Occipital lobe (tissue), 2 donors: Measurements from ENCODE around the gene CRYGC. TPM values are rescaled to one million over a fixed set of nuclear protein-coding genes. Genes with fewer than 3 reads are reported as not detected.
A peak's percentile ranks its signal among the peaks of the same experiment; 100 is the strongest.

ENCODE experiments used
- DNase-seq: peaks from one replicate; lab custom pipeline; 2025; lab: John Stamatoyannopoulos, UW
- total RNA-seq: library from RNA; depleted of rRNA; stranded (reverse); fragments of >200 nt; gene quantifications from one replicate; pipeline ENCODE4 v1.2.3, GENCODE V29; 2014

Gene CRYGC, protein sequence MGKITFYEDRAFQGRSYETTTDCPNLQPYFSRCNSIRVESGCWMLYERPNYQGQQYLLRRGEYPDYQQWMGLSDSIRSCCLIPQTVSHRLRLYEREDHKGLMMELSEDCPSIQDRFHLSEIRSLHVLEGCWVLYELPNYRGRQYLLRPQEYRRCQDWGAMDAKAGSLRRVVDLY
- total RNA-seq = not detected

DNA sequence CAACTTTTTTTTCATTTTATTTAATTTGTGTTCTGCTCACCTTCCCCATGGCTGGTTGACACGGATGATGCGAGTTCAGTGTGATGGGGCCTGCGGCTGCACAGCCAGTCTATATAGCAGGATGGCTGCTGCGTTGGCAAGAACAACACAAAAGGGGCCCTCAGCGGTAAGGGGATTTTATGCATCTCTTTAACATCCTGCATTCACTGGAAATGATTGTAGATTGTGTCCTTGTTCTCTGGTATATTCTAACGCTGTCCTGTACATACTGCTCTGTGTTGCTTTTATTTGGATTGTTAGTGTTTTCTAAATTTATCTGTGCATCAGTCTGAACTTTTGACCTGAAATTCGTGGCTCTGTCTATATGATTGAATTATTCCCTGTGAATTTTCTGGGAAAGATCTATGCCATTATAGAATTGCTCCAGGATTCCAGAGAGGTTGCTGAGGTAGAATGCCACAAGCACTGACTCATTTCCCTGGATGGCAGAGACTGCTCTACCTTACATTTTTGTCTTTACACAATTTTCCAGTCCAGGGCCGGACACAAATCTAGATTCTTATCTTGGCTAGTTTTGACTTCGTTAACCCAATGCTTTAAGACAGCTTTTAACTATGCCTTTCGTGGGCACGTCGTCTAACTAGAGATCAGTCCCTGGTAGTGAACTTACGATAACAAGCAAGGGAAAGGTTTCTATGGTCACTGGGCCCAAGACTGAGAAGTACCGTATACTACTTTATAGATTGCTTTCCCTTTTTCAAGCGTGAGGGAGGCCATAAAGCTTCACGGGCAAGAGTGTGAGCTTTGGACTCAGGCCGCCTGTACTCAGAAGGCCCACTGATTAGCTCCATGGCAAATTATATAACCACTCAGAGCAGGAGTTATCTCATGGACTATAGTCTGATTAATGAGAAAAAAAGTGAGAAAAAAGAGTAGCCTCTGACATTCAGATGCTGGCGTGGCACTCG is at the start of gene CRYGC:
Gene CRYGC (minus strand): TSS at position 85 of the 968 bp plus-strand sequence. CDS start 36 bp downstream, at position 49.
- DNase-seq = no peak

DNA sequence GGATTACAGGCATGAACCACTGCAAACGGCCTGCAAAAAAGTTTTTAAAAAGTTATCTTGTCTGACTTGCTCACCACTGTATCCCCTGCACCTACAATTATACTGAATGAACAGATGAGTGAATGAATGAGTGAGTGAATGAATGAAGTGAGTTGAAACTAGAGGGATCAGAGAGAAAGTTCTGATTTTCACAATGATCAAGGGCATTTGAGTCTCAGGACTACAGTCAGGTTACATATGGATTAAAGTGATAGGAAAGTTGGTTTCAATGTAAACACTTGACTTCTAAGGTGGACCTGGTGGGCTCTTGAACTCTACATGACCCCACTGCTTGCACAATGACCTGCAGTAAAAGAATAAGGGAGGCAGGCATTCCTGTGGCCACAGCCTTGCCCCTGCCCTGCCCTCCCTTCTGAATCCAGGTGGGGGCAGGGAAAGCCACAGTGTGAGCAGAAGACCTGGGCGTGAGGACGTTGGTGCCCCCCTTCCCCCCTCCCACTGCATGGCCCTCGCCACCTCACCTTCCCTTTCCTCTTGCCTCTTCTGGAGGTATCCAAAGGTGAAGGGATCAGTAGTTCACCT is 49.5 kb upstream of the CRYGC start:
- no peak for DNase-seq

- no peak for DNase-seq
These were observed 46.2 kb upstream of the CRYGC start for GRCh38 chr2:208175840-208176153.

GRCh38 chr2:208175069-208175839 is 45.6 kb upstream of the CRYGC start:
- peak; percentile 65 for DNase-seq

DNA sequence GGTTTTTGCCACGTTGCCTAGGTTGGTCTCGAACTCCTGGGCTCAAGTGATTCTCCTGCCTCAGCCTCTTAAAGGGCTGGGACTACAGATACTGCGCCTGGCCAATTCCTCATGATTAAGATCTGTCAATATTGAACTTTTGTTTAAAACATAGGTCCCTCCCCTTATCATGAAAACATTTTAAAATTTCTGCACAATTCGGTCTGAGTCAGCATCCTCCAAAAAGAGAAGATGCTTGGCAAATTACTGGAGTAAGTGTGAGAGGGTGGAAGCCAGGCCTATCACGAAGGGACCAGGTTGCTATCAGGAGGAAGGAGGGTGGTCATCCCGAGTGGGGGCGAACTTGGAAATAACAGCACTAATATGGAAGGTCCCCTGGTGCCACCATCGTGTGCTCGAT is 44.5 kb upstream of the CRYGC start:
- no peak for DNase-seq

- no peak for DNase-seq
These were observed 42.5 kb upstream of the CRYGC start for GRCh38 chr2:208172125-208172524.

DNA sequence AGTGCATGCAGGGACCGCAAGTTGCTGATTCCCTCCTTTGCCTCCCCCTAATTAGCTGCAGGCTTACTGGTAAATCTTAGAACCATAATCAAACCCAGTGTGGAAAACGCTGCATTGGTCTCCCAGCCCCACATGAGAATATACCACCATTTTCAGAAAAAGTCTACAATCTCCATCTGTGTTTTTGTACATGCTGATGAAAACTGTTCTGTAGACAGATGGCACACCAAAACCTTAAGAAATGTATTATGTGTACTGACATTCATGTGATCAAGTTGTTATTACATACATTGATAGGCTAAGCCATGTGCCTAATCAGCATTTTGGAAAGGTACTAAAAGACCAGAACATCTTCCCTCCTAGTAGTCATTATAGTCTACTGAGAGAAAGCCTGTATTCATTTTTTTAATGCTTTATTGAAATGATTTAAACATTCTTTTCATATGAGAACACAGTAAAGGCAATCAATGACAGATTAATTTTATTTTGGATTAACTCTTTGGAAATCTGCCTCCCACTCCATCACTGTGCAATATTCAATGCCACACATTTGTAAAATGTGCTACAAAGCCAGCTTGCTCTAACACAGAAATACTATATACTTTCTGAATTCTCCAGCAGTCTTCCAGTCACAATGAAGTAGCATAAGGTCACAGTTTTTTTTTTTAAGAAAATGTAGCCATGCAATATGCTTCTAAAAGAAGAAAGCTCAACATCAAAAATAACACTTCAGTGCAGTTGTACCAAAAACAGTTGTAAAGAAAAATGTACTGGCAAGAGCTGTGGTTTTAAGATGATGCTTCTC is 35.5 kb upstream of the CRYGC start:
- no peak for DNase-seq

- no peak for DNase-seq
These were observed 33.9 kb upstream of the CRYGC start, which contains the start of gene CRYGA for GRCh38 chr2:208163489-208163888. TSS of gene CRYGA (minus strand) at chr2:208163589. CDS start at chr2:208163556, 33 bp downstream.

- DNase-seq = no peak
These were observed 26.8 kb upstream of the CRYGC start for GRCh38 chr2:208156439-208156838.

GRCh38 chr2:208153156-208153555 is 23.5 kb upstream of the CRYGC start:
- no peak for DNase-seq

DNA sequence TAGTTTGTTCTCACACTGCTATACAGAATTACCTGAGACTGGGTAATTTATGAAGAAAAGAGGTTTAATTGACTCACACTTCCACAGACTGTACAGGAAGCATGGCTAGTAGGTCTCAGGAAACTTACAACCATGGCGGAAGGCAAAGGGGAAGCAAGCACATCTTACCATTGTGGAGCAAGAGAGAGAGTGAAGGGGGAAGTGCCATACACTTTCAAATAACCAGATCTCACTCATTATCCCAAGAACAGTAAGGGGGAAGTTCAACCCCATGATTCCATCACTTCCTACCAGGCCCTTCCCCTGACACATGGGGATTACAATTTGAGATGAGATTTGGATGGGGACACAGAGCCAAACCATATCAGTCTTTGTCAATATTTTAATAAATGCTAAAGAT is 21.3 kb upstream of the CRYGC start:
- no peak for DNase-seq

- no peak for DNase-seq
These were observed 20.5 kb upstream of the CRYGC start for GRCh38 chr2:208150094-208150493.

DNA sequence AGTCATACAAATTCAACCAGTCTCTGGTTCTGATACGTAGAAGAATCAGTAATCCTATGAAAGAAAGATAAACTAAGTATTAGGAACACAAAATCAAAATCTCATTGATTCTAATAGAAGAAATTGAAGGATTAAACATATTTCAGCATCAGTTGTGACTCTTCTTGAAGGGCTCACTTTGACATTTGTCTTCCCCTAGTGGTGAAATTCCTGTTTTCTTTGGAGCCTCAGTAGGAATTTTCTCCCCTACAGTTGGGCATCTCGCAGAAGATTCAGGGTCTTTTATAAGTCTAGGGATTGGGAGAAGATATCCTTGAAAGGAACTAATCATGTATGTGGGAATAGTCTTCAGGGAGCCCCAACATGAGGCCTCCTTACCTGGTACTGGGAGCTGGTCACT is 19.2 kb upstream of the CRYGC start:
- no peak for DNase-seq

- no peak for DNase-seq
These were observed 18.1 kb upstream of the CRYGC start for GRCh38 chr2:208147759-208148158.

GRCh38 chr2:208147008-208147407 is 17.4 kb upstream of the CRYGC start:
- no peak for DNase-seq

DNA sequence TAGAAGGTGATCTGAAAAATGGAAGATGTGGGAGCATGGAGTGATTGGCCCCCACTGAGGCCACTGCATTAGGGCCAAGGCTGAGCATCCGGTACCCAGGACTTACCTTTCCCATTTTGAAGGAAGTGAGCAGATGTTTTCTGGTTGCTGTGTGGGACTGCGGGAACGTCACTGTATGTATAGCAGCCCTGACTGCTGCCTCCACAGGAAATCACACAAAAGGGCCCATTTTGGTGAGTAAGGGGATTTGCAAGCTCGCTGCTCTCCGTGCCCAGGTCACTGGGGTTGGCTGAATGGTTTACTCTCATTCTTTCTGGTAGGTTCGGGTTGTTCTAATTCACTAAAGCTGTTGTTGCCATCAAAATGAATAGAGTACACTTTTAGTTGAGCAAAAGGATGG is 16.4 kb upstream of the CRYGC start, which contains the start of gene CRYGB:
Gene CRYGB (minus strand): TSS at position 153 of the 400 bp plus-strand sequence. CDS start 38 bp downstream, at position 115.
- DNase-seq = no peak

DNA sequence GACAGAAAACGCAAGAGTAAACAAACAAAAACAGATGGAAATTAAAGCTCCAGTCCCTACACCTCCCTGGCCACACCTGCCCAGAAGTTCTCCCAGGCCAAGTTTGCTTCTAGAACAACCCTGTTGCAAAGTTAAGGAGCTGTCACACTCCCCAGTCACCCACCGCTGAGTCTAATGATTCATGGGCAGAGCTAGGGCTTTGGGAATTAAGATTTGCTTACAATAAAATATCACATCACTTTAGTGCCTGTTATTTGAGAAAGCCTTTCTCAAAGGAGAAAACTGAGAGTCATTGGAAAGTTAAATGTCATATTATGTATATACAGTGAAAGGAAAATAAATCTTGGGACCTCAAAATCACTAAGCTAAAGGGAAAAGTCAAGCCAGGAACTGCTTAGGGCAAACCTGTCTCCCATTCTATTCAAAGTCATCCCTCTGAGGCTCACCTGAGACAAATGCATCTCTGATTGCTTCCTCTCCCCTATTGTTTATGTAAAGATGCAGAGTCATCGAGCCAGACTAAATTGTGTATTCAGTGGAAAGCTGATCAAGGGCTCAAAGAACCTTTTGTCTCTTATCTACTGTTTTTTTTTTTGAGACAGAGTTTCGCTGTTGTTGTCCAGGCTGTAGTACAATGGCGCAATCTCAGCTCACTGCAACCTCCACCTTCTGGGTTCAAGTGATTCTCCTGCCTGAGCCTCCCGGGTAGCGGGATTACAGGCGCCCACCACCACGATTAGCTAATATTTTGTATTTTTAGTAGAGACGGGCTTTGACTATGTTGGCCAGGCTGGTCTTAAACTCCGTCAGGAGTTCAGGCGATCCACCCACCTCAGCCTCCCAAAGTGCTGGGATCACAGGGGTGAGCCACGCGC is 13.5 kb upstream of the CRYGC start:
- no peak for DNase-seq

- no peak for DNase-seq
These were observed 12.8 kb upstream of the CRYGC start for GRCh38 chr2:208142240-208142924.

- no peak for DNase-seq
These were observed 9.8 kb upstream of the CRYGC start for GRCh38 chr2:208139447-208139846.
